ENCODE results near the gene CLDN17. TPM values are rescaled to one million over a fixed set of nuclear protein-coding genes. Genes with fewer than 3 reads are reported as not detected.

The CLDN17 gene
- total RNA-seq, 4 donors from 2014 or later, result not detected

GRCh38 chr21:30206551-30207251 lies 40.1 kb upstream of the CLDN17 start:
- no peaks in the 10 kb centered on the region for H3K4me1 ChIP-seq
- TF ChIP-seq POLR2A (IDR thresholded peaks at IDR 0.05) (no peak), CTCF (IDR thresholded peaks at IDR 0.05) (no peak), EP300 (IDR thresholded peaks at IDR 0.05) (no peak)
- 47 to 54% methylated on average over 7 of the region's 7 CpGs for WGBS, 2 donors
- H3K9me3 ChIP-seq, result peaks cover 0 to 3% (median 0%) of the 10 kb centered on the region in 4 donors
- no peaks in the 10 kb centered on the region for H3K27me3 ChIP-seq
- no peak overlapping the region for H3K4me3 ChIP-seq
- no peak for DNase-seq (ENCODE audit: low spot score in 2 of 2)
- H3K27ac ChIP-seq, result no peak overlapping the region
- no peaks in the 10 kb centered on the region for H3K36me3 ChIP-seq

- Histone ChIP-seq H3K4me1 (no peaks in the 10 kb centered on the region), H3K9me3 (peaks cover 0 to 14% (median 0%) of the 10 kb centered on the region in 4 donors), H3K27me3 (no peaks in the 10 kb centered on the region), H3K27ac (no peak overlapping the region), H3K4me3 (no peak overlapping the region), H3K36me3 (no peaks in the 10 kb centered on the region)
- DNase-seq (ENCODE audit: low spot score in 2 of 2), result no peak
- TF ChIP-seq EP300 (IDR thresholded peaks at IDR 0.05), result no peak
- no peak for TF ChIP-seq CTCF (IDR thresholded peaks at IDR 0.05)
- no peak for TF ChIP-seq POLR2A (IDR thresholded peaks at IDR 0.05)
- WGBS, 2 donors, result 45 to 52% methylated on average over 2 of the region's 2 CpGs
Measured at GRCh38 chr21:30200000-30200399, 33.4 kb upstream of the CLDN17 start.

- DNase-seq (ENCODE audit: low spot score in 2 of 2), result no peak
- TF ChIP-seq EP300 (IDR thresholded peaks at IDR 0.05) (no peak), CTCF (IDR thresholded peaks at IDR 0.05) (peak in 3 of 5 experiments; percentile 17 to 25 (median 24))
- Histone ChIP-seq H3K4me3 (no peak overlapping the region), H3K27ac (no peak overlapping the region), H3K27me3 (no peaks in the 10 kb centered on the region), H3K36me3 (no peaks in the 10 kb centered on the region), H3K4me1 (no peaks in the 10 kb centered on the region), H3K9me3 (no peaks in the 10 kb centered on the region)
- 39 to 40% methylated on average over 2 of the region's 2 CpGs for WGBS, 2 donors
Measured at GRCh38 chr21:30194701-30195299, 28.2 kb upstream of the CLDN17 start.

- no peak overlapping the region for H3K27ac ChIP-seq
- no peaks in the 10 kb centered on the region for H3K36me3 ChIP-seq
- no peak for TF ChIP-seq EP300 (IDR thresholded peaks at IDR 0.05)
- TF ChIP-seq CTCF (IDR thresholded peaks at IDR 0.05), result no peak
- no peak for TF ChIP-seq POLR2A (IDR thresholded peaks at IDR 0.05)
- H3K4me1 ChIP-seq, result no peaks in the 10 kb centered on the region
- no peak overlapping the region for H3K4me3 ChIP-seq
- no peaks in the 10 kb centered on the region for H3K27me3 ChIP-seq
- no peak for DNase-seq (ENCODE audit: low spot score in 2 of 2)
- H3K9me3 ChIP-seq, result no peaks in the 10 kb centered on the region
- WGBS, 2 donors, result 86 to 92% methylated on average over 2 of the region's 2 CpGs
Measured at GRCh38 chr21:30193201-30193600, 26.6 kb upstream of the CLDN17 start.

GRCh38 chr21:30190554-30190953 lies 23.9 kb upstream of the CLDN17 start:
- Histone ChIP-seq H3K27me3 (no peaks in the 10 kb centered on the region), H3K36me3 (no peaks in the 10 kb centered on the region), H3K4me1 (no peaks in the 10 kb centered on the region), H3K9me3 (no peaks in the 10 kb centered on the region), H3K27ac (no peak overlapping the region), H3K4me3 (no peak overlapping the region)
- TF ChIP-seq POLR2A (IDR thresholded peaks at IDR 0.05) (no peak), EP300 (IDR thresholded peaks at IDR 0.05) (no peak), CTCF (IDR thresholded peaks at IDR 0.05) (no peak)
- no peak for DNase-seq (ENCODE audit: low spot score in 2 of 2)
- 80 to 82% methylated on average over 7 of the region's 7 CpGs for WGBS, 2 donors

Data from tibial nerve (tissue), 4 donors.